ENCODE results near the gene RGS9.
"Not testable (repeated sequence)": the region's sequence is repeated elsewhere in the genome, so short reads cannot be mapped to it uniquely, and the experiment has no call there.

RGS9 gene

DNA sequence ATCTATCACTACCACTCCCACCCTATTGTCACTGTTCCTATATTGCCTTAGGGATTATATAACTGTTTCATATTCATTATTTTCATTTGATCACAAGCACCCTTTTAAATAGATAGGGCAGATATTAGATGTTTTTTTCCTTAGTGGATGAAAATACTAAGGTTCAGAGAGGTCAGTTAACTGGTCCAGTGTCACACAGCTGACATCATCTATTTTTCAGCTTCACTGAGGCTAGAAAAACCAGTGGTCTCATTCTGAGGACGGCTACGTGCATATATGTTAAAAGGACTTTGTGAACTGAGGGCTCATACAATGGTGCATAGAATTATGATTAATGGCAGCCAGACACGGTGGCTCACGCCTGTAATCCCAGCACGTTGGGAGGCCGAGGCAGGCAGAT, 29.0 kb upstream of the RGS9 start:
- peak overlapping the region in 4 of 11 experiments; percentile 8 to 41 (median 26); a peak in 2 of 22 replicates for H3K4me2 ChIP-seq
- no peak overlapping the region for H3K27ac ChIP-seq
- H3K27me3 ChIP-seq, result no peaks in the 10 kb centered on the region
- H3K4me3 ChIP-seq, result no peak overlapping the region
- no peak for TF ChIP-seq Cebpa-rat (IDR thresholded peaks at IDR 0.05)
- H3K9ac ChIP-seq, result no peak overlapping the region
- no peaks in the 10 kb centered on the region for H3K36me3 ChIP-seq
- no peaks in the 10 kb centered on the region for H4K20me1 ChIP-seq
- peaks cover 0 to 17% (median 6%) of the 10 kb centered on the region in 10 experiments; a peak in 10 of 20 replicates for H3K4me1 ChIP-seq
- H3K9me3 ChIP-seq (replicated peaks in 1 of 11), result peaks cover 0 to 9% (median 6%) of the 10 kb centered on the region in 11 experiments; a peak in 10 of 22 replicates

DNA sequence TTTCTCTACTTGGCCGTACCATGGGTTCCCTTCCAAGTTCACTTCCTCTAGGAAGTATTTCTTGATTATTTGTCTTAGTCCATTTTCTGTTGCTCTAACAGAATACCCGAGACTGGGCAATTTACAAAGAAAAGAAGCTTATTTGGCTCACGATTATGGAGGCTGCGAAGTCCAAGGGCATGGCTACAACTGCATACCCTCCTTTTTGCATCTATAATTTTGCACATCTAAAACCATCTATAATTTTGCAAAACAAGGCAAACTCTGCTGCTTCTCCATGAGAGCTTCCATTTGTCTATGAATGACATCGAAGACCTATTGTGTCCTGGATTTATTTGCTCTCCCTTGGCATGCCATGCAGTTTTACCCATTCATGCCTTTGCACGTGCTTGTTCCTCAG, 27.6 kb upstream of the RGS9 start:
- Histone ChIP-seq H3K27me3 (no peaks in the 10 kb centered on the region), H3K4me1 (peaks cover 0 to 17% (median 6%) of the 10 kb centered on the region in 10 experiments; a peak in 10 of 20 replicates), H4K20me1 (no peaks in the 10 kb centered on the region), H3K36me3 (no peaks in the 10 kb centered on the region), H3K4me2 (no peak overlapping the region), H3K4me3 (no peak overlapping the region), H3K9me3 (replicated peaks in 1 of 11) (peaks cover 0 to 9% (median 6%) of the 10 kb centered on the region in 11 experiments; a peak in 10 of 22 replicates), H3K27ac (no peak overlapping the region), H3K9ac (no peak overlapping the region)
- no peak for TF ChIP-seq Cebpa-rat (IDR thresholded peaks at IDR 0.05)

DNA sequence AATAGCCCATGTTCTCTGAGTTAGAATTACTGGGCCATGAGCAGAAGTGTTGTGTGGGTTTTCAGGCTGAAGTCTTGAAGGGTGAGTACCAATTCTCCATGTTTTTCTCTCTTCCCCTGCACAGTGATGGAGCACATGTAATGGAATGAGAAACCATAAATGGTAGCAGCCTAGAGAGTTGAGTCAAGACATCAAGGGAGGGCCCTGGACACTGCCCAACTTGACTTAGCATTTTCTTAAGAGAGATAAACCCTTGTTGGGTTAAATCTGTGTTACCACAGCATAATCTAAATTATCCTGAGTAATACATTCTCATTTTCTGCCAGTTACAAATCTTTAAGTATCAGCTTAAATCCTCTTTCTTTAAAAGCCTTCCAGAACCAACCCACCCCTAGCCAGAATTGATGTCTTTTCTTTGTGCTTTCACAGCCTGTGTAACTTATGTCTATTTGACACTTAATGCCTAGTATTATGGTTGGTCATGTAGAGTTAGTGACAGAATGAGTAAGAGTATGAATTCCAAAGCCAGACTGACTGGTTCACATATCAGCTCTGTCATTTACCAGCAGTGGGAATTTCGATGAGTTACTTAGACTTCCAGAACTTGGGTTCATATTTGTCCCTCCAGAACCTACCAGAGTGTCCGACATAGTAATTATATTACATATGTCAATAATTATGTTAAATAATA, 27.0 kb upstream of the RGS9 start:
- H3K27me3 ChIP-seq, result no peaks in the 10 kb centered on the region
- no peaks in the 10 kb centered on the region for H4K20me1 ChIP-seq
- no peak overlapping the region for H3K9ac ChIP-seq
- H3K36me3 ChIP-seq, result no peaks in the 10 kb centered on the region
- H3K27ac ChIP-seq, result no peak overlapping the region
- no peak overlapping the region for H3K4me3 ChIP-seq
- H3K9me3 ChIP-seq (replicated peaks in 1 of 11), result peaks cover 0 to 9% (median 6%) of the 10 kb centered on the region in 11 experiments; a peak in 10 of 22 replicates
- no peak for TF ChIP-seq Cebpa-rat (IDR thresholded peaks at IDR 0.05)
- H3K4me2 ChIP-seq, result no peak overlapping the region
- peaks cover 0 to 19% (median 7%) of the 10 kb centered on the region in 10 experiments; a peak in 11 of 20 replicates for H3K4me1 ChIP-seq

DNA sequence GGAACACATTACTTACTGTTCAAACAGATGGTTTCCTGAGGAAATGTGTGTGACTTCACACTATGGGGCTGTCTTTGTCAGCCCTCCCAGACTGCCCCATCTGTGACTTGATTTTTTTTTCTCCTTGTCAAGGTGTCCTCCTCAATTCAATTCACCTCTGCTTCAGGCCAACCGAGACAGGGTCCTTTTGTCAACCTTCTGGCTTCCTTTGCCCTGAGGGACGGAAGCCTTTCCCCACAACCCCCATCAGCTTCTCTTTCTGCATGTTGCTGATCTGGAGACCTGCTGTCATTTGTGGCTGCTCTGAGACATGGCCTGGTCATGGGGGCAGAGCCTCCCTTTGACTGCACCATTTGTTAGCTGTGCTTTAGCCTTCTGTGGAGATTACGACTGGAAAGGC, 21.3 kb upstream of the RGS9 start:
- no peak for TF ChIP-seq Cebpa-rat (IDR thresholded peaks at IDR 0.05)
- Histone ChIP-seq H3K27ac (peak overlapping the region in 5 of 11 experiments; percentile 16 to 58 (median 49); a peak in 9 of 22 replicates), H3K9me3 (replicated peaks in 1 of 11) (no peaks in the 10 kb centered on the region; a peak in 1 of 22 replicates), H3K4me3 (no peak overlapping the region; a peak in 1 of 20 replicates), H3K27me3 (no peaks in the 10 kb centered on the region), H3K9ac (peak overlapping the region in 3 of 11 experiments; percentile 50 to 54 (median 50); a peak in 4 of 22 replicates), H3K4me2 (peak overlapping the region in 10 of 11 experiments; percentile 9 to 81 (median 48); a peak in 17 of 22 replicates), H4K20me1 (no peaks in the 10 kb centered on the region), H3K36me3 (no peaks in the 10 kb centered on the region), H3K4me1 (peaks cover 4 to 24% (median 15%) of the 10 kb centered on the region in 10 experiments; a peak in 18 of 20 replicates)

DNA sequence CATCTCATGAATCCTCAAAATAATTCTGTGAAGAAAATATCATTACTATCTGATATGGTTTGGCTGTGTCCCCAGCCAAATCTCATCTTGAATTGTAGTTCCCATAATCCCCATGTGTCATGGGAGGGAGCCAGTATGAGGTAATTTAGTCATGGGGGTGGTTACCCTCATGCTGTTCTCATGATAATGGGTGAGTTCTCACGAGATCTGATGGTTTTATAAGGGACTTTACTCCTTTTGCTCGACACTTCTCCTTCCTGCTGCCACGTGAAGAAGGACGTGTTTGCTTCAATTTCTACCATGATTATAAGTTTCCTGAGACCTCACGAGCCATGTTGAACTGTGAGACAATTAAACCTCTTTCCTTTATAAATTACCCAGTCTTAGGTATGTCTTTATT, 20.7 kb upstream of the RGS9 start:
- H3K4me3 ChIP-seq; H3K36me3 ChIP-seq; H3K9me3 ChIP-seq (replicated peaks in 1 of 11); H4K20me1 ChIP-seq; H3K27me3 ChIP-seq; H3K9ac ChIP-seq: not testable (repeated sequence)
- H3K4me1 ChIP-seq, result peaks cover 4 to 27% (median 19%) of the 10 kb centered on the region in 10 experiments; a peak in 18 of 20 replicates
- peak overlapping the region in 7 of 11 experiments; percentile 24 to 81 (median 70); a peak in 8 of 22 replicates for H3K4me2 ChIP-seq
- peak overlapping the region in 1 of 11 experiments; percentile 49; a peak in 2 of 22 replicates for H3K27ac ChIP-seq

DNA sequence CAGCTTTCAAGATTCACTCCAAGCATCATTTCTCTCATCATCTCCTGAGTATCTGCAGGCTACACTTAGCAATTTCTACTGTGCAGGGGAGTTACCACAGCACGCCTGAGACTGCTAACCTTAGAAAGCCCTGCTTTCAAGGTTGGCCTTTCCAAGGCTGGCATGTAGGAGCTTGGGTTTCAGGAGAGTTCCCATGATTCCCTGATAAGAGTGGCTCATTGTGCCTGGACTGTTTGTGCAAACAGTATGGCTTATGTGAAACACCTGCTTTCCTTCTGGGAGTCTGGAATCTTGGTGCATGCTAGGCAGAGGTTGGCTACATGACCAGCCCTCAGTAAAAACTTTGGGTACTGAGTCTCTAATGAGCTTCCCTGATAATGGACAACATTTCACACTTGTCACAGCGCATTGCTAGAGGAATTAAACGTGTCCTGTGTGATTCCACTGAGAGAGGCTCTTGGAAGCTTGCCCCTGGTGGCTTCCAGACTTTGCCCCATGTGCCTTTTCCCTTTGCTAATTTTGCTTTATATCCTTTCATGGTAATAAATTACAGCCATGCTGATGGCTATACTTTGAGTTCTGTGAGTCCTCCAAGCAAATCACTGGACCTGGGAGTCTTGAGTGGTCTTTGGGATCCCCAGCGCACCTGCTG, 19.7 kb upstream of the RGS9 start:
- Histone ChIP-seq H3K4me2 (no peak overlapping the region), H3K9me3 (replicated peaks in 1 of 11) (no peaks in the 10 kb centered on the region; a peak in 1 of 22 replicates), H4K20me1 (no peaks in the 10 kb centered on the region), H3K9ac (no peak overlapping the region), H3K4me3 (no peak overlapping the region), H3K27me3 (no peaks in the 10 kb centered on the region), H3K27ac (no peak overlapping the region), H3K36me3 (no peaks in the 10 kb centered on the region), H3K4me1 (peaks cover 11 to 36% (median 28%) of the 10 kb centered on the region in 10 experiments)
- no peak for TF ChIP-seq Cebpa-rat (IDR thresholded peaks at IDR 0.05)

DNA sequence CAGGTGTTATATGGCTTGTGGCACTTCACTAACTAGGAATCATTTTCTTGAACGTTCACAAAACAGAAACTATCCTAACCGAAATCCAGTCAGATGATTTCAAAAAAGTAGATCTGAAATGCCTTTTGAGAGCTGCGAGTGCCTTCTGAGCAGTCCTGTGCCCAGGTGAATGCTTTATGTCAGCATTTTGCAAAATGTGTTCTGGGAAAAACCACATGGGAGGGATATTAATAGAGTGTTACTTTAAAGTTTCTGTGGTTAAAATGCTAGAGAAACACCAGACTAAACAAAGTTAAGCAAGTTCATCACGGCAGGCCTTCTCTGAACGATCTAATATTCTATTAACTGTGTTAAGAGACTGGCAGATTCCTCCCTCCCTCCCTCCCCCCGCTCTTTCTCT, 15.8 kb upstream of the RGS9 start:
- peak overlapping the region in 4 of 11 experiments; percentile 16 to 41 (median 31); a peak in 5 of 22 replicates for H3K4me2 ChIP-seq
- H3K27ac ChIP-seq, result no peak overlapping the region
- TF ChIP-seq Cebpa-rat (IDR thresholded peaks at IDR 0.05), result no peak
- no peaks in the 10 kb centered on the region; a peak in 1 of 22 replicates for H3K9me3 ChIP-seq (replicated peaks in 1 of 11)
- H3K4me1 ChIP-seq, result peaks cover 15 to 38% (median 27%) of the 10 kb centered on the region in 10 experiments
- H3K9ac ChIP-seq, result no peak overlapping the region
- no peaks in the 10 kb centered on the region for H3K27me3 ChIP-seq
- H4K20me1 ChIP-seq, result no peaks in the 10 kb centered on the region
- no peaks in the 10 kb centered on the region for H3K36me3 ChIP-seq
- H3K4me3 ChIP-seq, result no peak overlapping the region

DNA sequence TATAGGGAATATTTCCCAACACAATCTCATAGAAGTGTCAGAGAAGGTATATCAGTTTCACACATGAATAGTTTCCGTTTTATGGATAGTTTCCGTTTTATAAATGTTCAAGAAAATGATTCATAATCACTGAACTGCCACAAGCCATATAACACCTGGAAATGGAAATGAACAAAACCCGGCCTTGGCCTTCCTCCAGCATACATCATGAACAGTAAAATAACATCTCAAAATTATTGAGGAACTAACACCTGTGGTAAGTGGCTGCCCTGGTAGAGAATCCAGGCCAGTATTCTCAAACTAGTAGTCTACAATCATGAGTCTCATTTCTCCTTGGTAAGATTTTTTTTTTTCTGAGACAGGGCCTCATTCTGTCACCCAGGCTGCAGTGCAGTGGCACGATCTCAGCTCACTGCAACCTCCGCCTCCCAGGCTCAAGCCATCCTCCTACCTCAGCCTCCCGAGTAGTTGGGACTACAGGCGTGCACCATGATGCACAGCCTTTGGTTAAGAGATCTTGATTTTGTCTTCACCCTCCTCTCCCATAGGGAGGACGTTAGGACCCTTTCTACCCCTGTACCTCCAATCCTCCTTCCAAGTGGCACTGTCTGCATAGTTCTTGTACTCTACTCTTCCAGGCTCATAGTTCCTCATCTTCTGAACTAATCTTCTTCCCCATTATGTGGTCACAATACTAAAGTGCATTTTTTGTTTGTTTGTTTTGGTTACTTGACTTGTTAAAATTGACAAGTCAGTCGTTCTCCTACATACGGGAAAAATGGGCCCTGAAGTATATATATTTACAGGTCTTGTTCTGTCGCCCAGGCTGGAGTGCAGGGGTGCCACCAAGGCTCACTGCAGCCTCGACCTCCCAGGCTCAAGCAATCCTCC, 15.0 kb upstream of the RGS9 start:
- no peaks in the 10 kb centered on the region for H4K20me1 ChIP-seq
- H3K36me3 ChIP-seq, result no peaks in the 10 kb centered on the region
- H3K27me3 ChIP-seq, result no peaks in the 10 kb centered on the region
- no peak for TF ChIP-seq Cebpa-rat (IDR thresholded peaks at IDR 0.05)
- peaks cover 15 to 30% (median 23%) of the 10 kb centered on the region in 10 experiments for H3K4me1 ChIP-seq
- H3K27ac ChIP-seq, result peak overlapping the region; percentile 73 to 94 (median 81); a peak in 21 of 22 replicates
- peak overlapping the region; percentile 51 to 72 (median 60) for H3K4me3 ChIP-seq
- peak overlapping the region; percentile 76 to 88 (median 79) for H3K4me2 ChIP-seq
- no peaks in the 10 kb centered on the region; a peak in 1 of 22 replicates for H3K9me3 ChIP-seq (replicated peaks in 1 of 11)
- H3K9ac ChIP-seq, result peak overlapping the region; percentile 67 to 89 (median 81)
